ENCODE data around the gene KMT5C.

KMT5C gene

DNA sequence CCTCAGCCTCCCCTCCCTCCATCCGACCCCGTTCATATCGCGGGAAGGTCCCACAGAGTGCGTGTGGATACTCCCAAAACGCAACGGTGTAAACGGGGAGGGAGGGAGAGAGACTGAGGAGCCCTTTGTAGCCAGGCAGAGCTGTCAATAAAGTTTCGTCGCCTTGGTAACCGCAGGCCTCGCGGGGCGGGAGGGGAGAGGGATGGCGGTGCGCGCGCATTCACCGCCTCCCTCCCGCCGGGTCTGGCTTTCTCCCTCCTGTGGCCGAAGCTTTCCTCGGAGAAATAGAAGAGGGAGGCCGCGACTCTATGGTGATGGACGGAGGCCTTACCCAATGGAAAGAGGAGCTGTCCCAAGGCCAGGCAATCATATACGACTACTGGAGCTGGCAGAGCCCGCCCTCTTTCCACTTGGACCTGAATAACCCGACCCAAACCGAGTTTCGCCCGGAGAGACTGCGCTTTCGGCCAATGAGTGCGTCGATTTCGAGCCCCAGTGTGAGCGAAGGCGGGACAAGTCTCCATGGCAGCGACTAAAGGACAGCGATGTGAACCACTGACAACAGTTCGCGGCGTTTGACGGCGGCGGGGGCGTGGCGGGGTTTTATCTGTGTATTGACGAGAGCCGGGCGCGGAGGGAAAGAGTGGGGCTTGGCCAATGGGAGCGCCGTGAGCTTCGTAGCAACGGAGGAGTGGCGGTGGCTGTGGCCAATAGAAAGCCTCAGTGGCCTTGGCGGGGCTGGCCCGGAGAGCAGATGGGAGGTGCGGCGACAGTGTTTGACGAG, at the start of gene KMT5C:
Gene KMT5C (plus strand): TSS at position 772 of the 784 bp plus-strand sequence. CDS start 2,061 bp downstream, outside the sequence.
- DNase-seq (ENCODE audit: low read depth in 2 of 2): peak; percentile 100

DNA sequence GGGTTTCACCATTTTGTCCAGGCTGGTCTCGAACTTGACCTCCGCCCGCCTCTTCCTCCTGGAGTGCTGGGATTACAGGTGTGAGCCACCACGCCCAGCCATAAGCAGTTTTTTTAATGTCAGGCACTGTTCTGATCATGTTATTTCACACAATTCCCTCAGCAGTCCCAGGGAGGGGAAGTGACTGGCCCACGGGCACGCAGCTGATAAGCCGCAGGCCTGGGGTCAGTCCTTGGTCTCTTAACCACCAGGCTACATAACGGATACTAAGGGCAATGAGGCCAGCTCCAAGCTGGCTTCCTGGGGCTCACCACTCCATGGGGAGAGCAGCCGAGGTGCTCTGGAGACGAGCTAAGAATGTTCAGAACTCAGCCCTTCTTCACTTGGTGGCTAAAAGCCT, 42.4 kb upstream of the KMT5C start:
- no peak for DNase-seq (ENCODE audit: low read depth in 2 of 2)

DNA sequence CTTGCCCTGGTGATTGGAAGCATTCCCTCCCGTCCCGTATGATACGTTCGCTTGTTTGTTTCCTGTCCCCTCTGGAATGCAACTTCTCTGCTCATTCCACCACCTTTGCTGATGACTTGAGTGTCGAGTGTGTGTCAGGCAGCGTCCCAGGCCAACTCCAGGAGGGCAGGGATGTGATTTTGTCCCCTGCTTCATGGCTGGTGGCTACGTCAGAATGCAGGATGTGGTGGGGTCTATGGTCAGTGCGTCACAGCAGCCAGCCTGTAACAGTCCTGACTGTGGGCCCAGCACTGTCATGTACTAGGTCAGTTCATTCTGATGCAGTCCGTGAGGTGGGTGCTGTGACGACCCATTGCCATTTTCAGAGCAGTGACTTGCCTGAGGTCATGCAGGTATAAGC, 39.7 kb upstream of the KMT5C start:
- no peak for DNase-seq (ENCODE audit: low read depth in 2 of 2)

DNA sequence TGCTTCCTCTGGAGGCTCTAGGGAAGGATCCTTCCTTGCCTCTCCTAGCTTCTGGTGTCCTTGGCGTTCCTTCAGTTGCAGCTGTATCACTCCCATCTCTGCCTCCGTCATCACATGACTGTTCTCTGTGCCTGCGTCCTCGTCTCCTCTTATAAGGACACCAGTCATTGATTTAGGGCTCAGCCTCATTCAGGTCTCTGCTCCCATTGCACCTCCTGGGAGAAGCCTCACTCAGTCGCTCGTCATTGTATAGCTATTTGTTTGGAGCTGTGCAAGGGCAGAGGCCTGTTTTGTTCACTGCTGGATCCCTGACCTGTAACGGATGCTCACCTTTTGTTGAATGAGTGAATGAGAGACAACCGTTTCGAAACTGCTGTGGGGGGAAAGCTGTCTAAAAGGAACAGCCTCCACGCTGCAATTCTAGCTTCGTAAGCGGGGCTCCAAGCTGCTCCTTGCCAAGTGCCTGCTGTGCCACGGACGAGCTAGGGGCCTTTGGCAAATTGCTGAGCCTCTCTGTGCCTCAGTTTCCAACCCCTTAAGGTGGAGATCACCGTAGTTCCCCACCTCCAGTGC, 38.7 kb upstream of the KMT5C start:
- DNase-seq (ENCODE audit: low read depth in 2 of 2): no peak

DNA sequence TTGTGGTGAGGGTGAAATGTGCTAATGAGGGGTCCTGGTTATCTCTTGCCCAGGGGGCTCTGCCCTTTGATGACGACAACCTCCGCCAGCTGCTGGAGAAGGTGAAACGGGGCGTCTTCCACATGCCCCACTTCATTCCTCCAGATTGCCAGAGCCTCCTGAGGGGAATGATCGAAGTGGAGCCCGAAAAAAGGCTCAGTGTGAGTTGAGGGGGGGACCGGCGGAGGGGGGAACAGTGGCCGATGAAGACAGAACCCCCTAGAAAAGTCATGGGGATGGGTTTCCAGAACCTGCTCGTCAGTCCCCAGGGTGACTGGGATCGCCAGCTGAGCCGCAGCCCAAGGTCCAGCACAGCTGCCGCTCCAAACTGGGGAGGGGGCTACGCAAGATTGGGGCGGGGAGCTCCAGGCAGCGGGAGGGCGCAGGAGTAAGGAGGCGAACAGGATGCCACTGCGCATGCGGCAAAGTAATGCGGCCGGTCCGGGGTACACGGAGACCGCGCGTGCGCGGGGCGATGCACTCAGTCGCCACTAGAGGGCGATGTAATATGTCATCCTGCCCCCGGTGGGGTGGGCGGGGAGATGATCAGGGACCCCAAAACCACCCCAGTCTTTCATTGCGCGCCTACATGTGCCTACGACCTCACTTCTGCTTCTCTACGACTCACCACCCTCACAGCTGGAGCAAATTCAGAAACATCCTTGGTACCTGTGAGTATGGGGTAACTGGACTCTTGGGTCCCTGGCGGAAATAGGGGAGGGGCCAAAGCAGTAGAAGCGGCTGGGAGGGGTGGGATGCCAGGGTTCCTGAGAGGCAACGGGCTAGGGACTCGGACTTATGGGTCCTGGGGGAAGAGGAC, 38.0 kb upstream of the KMT5C start:
- peak; percentile 90 to 95 for DNase-seq (ENCODE audit: low read depth in 2 of 2)

DNA sequence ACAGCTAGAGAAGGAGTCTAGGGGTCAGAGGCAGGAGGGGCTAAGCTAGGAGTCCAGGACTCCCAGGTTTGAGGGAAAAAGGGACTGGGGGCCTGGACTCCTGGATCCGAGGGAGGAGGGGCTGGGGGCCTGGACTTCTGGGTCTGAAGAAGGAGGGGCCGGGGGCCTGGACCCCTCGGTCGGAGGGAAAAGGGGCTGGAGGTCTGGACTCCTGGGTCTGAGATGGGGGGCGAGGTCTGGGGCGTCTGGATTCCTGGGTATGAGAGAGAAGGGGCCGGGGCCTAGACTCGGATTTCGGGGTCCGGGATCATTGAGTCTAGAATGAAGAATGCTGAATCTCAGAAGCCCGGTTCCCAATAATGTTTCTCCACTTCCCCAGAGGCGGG, 37.4 kb upstream of the KMT5C start:
- no peak for DNase-seq (ENCODE audit: low read depth in 2 of 2)

DNA sequence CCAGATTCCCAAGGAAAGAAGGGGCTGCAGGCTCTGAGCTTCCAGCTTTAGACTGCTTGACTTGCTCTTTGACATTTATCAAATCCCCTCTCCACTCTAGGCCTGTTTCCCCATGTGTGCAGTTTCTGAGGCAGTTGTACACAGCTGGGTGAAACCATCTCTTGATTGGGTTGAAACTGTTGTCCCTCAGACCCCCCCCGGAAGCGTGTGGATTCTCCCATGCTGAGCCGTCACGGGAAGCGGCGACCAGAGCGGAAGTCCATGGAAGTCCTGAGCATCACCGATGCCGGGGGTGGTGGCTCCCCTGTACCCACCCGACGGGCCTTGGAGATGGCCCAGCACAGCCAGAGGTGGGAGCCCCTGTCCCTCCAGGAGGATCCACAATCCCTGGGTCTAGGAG, 36.2 kb upstream of the KMT5C start:
- DNase-seq (ENCODE audit: low read depth in 2 of 2): no peak

DNA sequence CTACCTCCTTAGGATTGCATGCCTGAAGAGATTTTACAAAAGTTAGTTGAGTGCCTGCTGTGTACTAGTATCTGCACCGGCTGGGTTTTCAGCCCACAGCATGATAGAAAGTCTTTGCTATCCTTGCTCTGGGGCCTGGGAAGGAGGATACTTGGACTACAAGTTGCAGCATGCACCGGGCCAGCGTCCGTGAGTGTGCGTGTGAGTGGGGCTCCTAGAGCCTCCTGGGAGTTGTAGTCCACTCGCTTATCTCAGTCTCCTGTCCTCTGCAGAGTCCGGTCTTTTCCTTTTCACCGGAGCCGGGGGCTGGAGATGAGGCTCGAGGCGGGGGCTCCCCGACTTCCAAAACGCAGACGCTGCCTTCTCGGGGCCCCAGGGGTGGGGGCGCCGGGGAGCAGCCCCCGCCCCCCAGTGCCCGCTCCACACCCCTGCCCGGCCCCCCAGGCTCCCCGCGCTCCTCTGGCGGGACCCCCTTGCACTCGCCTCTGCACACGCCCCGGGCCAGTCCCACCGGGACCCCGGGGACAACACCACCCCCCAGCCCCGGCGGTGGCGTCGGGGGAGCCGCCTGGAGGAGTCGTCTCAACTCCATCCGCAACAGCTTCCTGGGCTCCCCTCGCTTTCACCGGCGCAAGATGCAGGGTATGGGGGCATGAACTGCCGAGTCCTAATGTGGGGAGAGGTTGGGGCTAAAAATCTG, 35.2 kb upstream of the KMT5C start:
- DNase-seq (ENCODE audit: low read depth in 2 of 2): no peak

DNA sequence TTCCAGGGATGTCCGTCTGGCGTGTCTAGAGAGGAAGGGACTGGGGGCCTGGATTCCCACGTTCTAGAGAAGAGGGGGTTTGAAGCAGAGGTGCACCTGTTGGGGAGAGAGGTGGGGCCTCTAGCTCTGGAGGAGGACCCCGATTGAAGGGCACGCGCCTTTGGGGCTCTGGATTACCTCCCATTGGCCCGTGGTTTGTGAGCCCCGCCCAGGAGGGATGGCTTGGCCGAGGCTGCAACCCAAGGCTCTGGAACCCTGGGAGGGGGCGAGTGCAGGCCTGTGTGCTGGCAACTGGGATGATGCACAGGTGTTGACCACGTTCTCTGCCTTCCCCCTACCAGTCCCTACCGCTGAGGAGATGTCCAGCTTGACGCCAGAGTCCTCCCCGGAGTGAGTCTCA, 34.7 kb upstream of the KMT5C start:
- DNase-seq (ENCODE audit: low read depth in 2 of 2): no peak

DNA sequence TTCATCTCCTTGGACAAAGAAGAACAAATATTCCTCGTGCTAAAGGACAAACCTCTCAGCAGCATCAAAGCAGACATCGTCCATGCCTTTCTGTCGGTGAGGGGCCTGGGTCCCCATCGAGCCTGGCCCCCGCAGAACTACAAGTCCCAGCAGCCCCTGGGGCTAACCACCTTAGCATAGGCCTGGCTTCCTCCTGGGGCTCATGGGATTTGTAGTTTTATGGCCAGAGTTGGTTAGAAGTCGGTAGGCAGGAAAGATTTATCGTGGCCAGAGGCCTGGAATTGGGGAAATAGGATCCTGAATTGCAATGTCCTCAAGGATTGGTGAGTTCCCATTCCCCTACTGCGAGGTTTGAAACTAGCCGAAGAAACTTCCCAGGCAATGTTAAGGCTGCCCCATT, 34.2 kb upstream of the KMT5C start:
- DNase-seq (ENCODE audit: low read depth in 2 of 2): no peak

DNA sequence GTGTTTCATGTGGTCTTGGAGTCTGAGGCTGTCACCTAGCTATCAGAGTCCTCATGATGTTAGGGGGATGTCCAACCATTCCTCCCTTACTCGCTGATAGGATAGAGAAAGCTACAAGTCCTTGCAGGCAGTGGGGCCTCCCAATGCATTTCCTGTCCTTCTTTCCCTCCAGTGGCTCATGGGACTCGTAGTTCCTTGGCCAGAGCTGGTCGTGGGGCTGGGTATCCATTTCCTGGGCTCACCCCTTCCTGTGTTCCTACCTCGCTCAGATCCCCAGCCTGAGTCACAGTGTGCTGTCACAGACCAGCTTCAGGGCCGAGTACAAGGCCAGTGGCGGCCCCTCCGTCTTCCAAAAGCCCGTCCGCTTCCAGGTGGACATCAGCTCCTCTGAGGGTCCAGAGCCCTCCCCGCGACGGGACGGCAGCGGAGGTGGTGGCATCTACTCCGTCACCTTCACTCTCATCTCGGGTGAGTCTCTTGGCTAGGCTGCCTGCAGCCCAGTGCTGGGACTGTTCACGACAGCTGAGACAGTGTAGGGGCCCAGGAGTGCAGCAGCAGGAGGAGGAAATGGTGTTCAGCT, 33.6 kb upstream of the KMT5C start:
- DNase-seq (ENCODE audit: low read depth in 2 of 2): no peak

DNA sequence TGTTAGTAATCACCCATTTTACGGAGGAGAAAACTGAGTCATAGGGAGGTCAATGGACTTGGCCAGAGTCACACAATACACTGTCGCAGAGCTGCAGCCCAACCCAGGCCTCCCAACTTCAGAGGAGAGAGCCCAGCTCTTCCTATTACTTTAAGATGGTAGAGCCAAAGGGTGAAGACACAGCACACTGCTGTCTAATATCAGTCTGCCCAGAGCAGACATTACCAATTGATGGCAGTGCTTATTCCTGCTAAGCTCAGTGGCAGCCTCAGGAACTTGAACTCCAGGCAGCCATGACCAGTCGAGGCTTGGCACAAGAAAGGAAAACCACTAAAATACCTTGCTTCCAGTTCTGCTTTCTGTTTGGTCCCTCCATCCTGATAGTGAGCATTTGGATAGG, 33.0 kb upstream of the KMT5C start:
- no peak for DNase-seq (ENCODE audit: low read depth in 2 of 2)

DNA sequence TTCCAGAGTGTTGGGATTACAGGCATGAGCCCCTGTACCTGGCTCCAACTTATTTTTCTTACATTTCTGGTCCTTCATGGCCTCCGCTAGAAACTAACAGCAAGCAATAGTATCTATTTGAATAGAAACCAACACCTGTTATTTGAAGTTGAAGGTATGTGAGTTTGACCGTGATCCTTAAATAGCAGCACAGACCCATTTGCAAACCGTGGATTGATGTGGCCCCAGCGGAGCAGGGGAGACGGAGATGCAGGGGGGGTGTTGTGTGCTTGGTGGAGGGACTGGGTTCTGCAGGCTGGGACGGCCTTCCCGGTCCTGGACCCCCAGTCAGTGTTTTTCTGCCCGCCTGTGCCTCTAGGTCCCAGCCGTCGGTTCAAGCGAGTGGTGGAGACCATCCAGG, 31.4 kb upstream of the KMT5C start:
- DNase-seq (ENCODE audit: low read depth in 2 of 2): no peak

DNA sequence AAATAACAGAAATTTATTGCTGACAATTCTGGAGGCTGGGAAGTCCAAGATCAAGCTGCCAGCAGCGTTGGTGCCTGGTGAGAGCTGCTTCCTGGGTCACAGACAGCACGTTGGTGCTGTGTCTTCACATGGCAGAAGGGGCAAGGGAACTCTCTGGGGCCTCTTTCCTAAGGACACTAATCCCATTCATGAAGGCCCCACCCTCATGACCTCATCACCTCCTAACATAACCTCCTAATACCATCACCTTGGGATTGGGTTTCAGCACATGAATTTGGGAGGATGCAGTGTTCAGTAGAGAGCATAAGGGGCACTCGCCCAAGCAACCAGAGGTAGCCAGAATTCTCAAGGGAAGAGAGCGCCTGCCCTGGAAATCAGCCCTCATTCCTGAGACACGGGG, 30.2 kb upstream of the KMT5C start:
- DNase-seq (ENCODE audit: low read depth in 2 of 2): no peak

DNA sequence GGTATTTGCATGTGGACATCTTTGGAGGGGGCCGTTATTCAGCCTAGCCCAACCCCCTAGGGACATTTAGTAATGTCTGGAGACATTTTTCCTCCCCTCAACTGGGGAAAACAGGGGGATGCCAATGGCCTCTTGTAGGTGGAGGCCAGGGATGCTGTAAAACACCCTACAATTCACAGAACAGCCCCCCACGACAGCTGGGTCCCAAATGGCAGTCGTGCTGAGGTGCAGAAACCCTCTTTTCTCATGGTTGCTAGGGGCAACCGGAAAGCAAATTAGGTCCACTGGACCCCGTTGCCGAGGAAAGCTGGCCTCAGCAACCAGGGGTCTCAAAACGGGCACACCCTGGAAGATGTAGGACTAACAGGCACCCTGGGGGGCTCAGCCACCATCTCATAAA, 29.2 kb upstream of the KMT5C start:
- no peak for DNase-seq (ENCODE audit: low read depth in 2 of 2)

DNA sequence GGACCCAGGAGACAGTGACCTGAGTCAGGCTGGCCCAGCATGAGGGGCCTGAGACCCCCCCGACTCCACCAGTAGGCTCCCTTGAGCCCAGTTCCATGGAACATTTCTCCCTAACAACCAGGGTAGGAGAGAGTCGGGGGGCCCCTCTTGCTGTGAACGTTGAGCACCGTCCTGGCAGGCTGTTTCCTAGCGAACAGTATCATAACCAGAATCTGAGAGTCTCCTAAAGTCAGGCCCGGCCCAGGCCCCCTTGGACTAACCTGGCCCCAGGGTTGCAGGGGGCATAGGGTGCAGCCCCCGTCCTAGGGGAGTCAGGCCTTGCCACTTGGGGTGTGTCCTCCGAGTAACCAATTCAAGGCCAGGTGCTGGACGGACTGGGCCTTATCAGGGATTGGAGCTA, 28.3 kb upstream of the KMT5C start:
- no peak for DNase-seq (ENCODE audit: low read depth in 2 of 2)

DNA sequence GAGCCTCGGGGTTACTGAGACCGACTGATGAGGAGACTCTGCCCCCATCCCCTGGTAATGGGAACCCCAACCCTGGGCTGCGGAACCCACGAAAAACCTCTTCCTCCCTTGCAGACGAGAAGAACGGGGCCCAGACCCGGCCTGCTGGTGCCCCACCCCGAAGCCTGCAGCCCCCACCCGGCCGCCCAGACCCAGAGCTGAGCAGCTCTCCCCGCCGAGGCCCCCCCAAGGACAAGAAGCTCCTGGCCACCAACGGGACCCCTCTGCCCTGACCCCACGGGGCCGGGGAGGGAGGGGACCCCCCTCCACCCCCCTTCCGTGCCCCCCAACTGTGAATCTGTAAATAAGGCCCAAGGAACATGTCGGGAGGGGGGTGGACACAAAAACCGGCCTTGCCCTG, 27.9 kb upstream of the KMT5C start:
- DNase-seq (ENCODE audit: low read depth in 2 of 2): no peak

DNA sequence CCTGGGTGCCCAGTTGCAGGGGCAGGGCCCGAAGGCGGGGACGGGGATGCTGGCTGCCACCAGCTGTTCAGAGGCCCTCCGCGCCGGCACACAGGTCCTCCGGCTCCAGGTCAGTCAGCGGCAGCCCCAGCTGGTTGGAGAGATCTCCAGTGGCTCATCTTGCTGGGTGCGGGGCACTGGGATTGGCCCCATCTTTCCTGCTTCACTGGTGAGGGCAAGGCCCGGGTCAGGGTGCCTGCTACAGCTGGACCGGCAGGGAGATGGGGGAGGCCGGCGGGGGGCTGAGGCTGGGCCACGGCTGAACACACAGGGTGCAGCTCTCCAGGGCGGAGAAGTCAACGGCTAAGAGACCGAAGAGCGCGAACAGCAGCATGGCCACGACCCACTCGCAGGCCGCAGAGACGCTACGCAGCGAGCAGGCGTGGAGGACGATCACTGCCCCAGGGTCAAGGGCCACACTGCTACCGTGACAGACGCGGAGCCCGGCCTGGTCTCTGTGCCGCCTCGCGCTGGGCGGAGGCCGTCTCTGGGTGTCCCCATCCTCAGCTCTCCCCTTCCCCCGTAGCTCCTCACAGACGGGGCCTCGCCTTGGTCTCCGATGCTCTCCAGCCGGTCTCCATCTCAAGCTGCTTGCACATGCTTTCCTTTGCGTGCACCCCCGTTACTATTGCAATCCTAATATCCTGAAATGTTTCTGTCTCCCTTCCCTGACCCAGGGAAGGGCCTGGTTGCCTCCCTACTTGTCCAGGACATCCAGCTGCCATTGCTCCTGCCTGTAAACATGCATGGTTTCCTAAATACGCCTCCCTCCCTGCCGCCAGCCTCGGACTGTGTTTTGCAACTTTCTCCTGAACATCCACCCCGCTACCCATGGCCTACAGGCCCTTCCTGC, 26.8 kb upstream of the KMT5C start:
- no peak for DNase-seq (ENCODE audit: low read depth in 2 of 2)

DNA sequence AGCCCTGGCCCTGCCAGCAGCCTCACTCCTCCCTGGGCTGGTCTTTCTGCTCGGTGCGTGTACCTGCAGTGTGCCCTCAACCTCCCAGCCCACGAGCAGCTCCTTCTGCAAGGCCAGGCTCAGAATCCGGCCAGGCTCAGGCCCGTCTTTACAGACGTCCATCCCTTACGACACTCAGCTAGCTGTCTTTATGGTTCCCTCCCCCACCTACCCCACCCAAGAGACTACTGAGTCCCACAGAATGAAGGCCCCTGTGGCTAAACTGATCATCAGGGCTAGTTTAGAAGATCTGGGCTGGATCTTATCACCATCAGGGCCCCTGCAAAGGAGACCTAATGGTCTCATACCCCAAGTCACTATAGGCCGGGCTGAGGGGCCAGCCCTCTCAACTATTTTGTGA, 25.3 kb upstream of the KMT5C start:
- DNase-seq (ENCODE audit: low read depth in 2 of 2): no peak

DNA sequence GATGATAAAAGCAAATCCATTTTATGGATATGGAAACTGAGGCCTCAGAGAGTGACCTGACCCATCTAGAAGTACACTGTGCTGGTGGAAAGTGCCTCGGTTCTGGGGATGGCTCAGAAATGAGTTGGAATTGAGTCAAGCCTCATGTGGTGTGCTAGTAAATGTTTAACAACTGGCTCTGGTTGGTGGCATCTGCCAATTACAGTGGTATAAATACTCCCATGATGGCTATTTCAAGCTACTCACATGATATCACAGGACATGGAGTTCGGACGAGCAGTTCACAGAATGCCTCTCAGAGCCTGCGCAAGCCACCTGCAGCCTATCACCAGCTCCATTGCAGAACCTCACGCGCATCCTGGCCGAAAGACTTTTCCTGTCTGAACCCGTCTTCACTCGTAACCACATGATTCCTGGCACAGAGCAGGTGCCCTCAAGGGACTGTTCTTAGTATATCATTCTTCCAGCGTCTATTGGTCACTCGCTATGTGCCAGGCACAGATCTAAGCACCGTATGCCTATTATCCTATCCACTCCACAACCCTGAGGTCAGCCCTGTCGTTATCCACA, 23.6 kb upstream of the KMT5C start:
- no peak for DNase-seq (ENCODE audit: low read depth in 2 of 2)

DNA sequence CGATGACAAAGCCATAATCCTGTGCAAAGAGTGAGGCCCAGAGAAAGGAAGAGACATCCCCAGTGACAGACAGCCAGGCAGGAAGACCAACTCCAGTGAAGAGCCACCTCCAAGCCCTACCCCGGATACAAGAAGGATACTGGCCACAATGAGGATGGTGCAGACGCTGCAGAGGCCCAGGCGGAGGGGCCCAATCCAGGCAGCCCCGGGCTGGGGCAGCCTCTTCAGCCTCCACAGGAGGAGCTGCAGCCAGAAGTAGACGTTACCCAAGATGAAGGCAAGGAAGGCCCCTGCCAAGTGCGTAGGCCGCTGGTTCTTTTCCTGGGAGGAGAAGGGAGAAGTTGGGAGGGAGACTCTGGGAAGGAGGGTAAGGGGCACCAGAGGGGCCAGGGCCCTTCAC, 23.0 kb upstream of the KMT5C start:
- no peak for DNase-seq (ENCODE audit: low read depth in 2 of 2)
